NT2/D1 (cell line): ENCODE results near the gene RFX8.
A peak's percentile ranks its signal among the peaks of the same experiment; 100 is the strongest.

Source experiments
- DNase-seq: peaks from one replicate; pipeline ENCODE4 v3.0.0-alpha.2; 2011; ENCODE audit warnings: low read depth, low spot score
- H3K27me3 ChIP-seq: 2 replicates; pipeline ENCODE4 v1.6.0; 2011; ENCODE audit warnings: mild to moderate bottlenecking; ENCODE audit not compliant: insufficient read length, insufficient read depth
- H3K36me3 ChIP-seq: 2 replicates; pipeline ENCODE4 v1.6.1; 2011; ENCODE audit warnings: mild to moderate bottlenecking, low read length, mixed read lengths; ENCODE audit not compliant: insufficient read depth, insufficient read length
- H3K4me1 ChIP-seq: 2 replicates; pipeline ENCODE4 v1.5.1; 2011; ENCODE audit not compliant: insufficient read depth, insufficient read length
- H3K4me3 ChIP-seq: 2 replicates; pipeline ENCODE4 v1.5.1; 2011; ENCODE audit warnings: low read depth; ENCODE audit not compliant: insufficient read length
- H3K9ac ChIP-seq: 2 replicates; pipeline ENCODE4 v1.6.0; 2011; ENCODE audit warnings: low read depth; ENCODE audit not compliant: insufficient read length
- H3K9me3 ChIP-seq: 2 replicates; pipeline ENCODE4 v1.5.1; 2011; ENCODE audit warnings: mild to moderate bottlenecking, low read length; ENCODE audit not compliant: insufficient read depth
- SUZ12 ChIP-seq: IDR thresholded peaks from 2 replicates; pipeline ENCODE4 v1.6.1; 2011; ENCODE audit not compliant: insufficient read length, insufficient read depth; ENCODE audit errors: extremely low read depth
- YY1 ChIP-seq: IDR thresholded peaks from 2 replicates; pipeline ENCODE4 v1.6.1; 2011; ENCODE audit not compliant: insufficient read length, insufficient read depth
- ZNF274 ChIP-seq: IDR thresholded peaks from 2 replicates; pipeline ENCODE4 v1.6.1; 2011; ENCODE audit warnings: mild to moderate bottlenecking, low read depth, low read length

The RFX8 gene

DNA sequence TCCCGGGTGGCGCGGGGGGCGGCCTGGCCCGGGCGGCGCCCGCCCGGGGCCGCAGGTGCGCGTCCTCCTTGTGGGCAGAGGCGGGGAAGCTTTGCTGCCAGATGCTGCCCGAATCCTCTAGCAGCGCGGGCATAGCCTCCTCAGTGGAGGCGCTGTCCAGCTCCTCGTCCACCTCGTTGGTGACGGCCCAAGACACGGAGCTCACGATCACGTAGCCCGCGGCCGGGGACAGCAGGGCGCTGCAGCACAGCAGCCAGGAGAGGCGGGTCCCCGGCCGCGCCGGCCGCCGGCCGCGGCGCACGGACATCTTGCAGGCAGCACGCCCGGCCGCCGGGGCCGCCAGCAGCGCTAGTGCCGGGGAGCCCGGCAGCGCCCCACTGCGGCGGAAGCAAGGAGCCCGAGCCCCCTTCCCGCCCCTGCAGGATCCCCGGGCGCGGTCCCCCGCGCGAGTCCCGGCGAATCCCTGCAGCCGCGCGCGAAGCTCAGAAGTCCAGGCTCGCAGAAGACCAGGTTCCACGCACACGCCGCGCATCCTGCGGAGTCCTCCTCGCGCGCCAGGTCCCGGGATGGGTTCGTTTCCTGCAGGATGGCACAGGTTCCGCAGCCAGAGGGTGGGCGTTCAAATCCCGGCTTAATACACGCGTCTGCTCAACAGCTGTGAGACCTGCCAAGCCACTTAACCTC lies 87.6 kb downstream of the RFX8 start, which contains the start of gene CREG2:
Gene CREG2, minus strand, starts transcription at position 353 of the 684 bp plus-strand sequence. Its CDS starts 46 bp downstream, at position 307.
- H3K27me3 ChIP-seq, result peaks cover 56% of the 10 kb centered on the region
- TF ChIP-seq SUZ12 (peak; percentile 90), ZNF274 (no peak)
- peaks cover 2% of the 10 kb centered on the region for H3K4me1 ChIP-seq
- peak within 1 kb of the TSS; percentile 82 for H3K9ac ChIP-seq
- H3K4me3 ChIP-seq, result peak within 1 kb of the TSS; percentile 59
- no peaks in the 10 kb centered on the region for H3K9me3 ChIP-seq
- no peaks in the 10 kb centered on the region for H3K36me3 ChIP-seq
- peak; percentile 55 for DNase-seq

DNA sequence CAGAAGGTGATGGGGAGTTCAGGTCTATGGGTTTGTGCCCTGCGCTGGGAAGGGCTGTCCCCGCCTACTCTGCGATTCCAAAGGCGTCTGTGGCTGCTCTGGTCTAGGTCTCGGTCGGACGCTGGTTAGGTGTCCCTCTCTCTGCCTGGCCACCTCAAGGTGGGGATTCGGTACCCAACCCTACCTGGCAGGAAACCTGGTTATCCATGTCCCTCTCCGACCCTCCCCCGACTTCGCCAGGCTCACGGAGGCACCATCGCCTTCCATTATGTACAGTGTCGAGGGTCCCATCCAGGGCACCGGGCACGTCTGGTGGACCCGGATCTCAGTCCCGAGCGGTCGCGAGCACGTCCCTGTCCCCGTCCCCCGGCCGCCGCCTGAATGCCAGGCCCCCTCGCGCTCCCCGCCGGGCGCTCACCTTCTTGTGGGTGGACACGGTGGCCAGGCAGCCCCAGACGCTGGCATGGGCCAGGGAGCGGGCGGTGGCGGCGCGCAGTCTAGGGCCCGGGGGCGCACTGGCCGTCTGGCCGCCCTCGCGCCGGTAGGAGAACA lies 88.2 kb downstream of the RFX8 start:
- Histone ChIP-seq H3K9ac (peak overlapping the region; percentile 82), H3K4me3 (peak overlapping the region; percentile 59), H3K9me3 (no peaks in the 10 kb centered on the region), H3K27me3 (peaks cover 56% of the 10 kb centered on the region), H3K4me1 (peaks cover 2% of the 10 kb centered on the region), H3K36me3 (no peaks in the 10 kb centered on the region)
- TF ChIP-seq ZNF274, result no peak
- no peak for TF ChIP-seq YY1
- TF ChIP-seq SUZ12, result no peak
- no peak for DNase-seq

DNA sequence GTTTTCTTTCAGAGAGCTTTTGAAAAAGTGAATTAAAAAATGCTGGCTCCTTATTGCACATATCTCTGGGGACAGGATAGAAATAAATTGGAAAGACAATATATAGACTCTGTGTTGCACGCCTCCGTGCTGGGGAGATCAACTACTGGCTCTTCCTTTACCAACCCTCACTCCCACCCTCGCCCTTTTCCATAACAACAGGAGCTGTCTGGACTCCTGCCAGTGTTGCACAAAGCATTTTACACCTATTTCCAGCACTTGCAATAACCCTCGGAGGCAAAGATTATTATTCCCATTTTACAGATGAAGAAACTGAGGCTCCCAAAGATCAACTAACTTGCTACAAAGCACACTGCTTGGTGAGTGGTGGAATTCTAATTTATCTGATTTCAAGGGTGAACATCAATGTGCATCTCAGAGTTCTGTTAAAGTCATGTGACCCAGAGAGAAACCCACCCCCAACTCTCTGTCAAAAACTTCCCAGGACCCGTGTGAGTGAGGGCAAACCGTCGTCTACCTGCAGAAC lies 91.8 kb downstream of the RFX8 start:
- DNase-seq, result no peak
- H3K4me3 ChIP-seq, result no peak overlapping the region
- H3K36me3 ChIP-seq, result no peaks in the 10 kb centered on the region
- TF ChIP-seq SUZ12 (no peak), ZNF274 (no peak), YY1 (no peak)
- peaks cover 2% of the 10 kb centered on the region for H3K4me1 ChIP-seq
- no peak overlapping the region for H3K9ac ChIP-seq
- peaks cover 38% of the 10 kb centered on the region for H3K27me3 ChIP-seq
- H3K9me3 ChIP-seq, result no peaks in the 10 kb centered on the region

DNA sequence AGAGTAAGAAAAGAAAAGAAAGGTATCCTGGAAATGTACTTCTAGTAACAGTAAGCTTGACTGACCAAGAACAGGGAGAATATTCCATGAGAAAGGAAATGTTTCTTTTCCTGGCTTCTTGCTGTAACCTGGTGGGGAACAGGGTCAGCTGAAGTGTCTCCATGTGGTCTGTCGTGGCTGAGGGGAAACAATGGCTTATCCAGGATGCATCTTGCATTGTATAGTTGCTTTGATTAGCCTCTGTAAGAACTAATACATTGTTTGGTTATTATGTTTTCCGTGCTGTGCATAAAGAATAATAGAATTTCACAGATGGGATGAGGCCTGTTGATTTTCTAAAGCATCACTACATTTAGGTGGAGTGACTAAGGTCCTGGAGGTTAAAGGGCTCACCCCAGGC lies 92.5 kb downstream of the RFX8 start:
- peaks cover 32% of the 10 kb centered on the region for H3K27me3 ChIP-seq
- H3K36me3 ChIP-seq, result no peaks in the 10 kb centered on the region
- no peak for DNase-seq
- H3K9ac ChIP-seq, result no peak overlapping the region
- H3K4me1 ChIP-seq, result no peaks in the 10 kb centered on the region
- H3K9me3 ChIP-seq, result no peaks in the 10 kb centered on the region
- TF ChIP-seq YY1 (no peak), SUZ12 (no peak)
- no peak overlapping the region for H3K4me3 ChIP-seq

DNA sequence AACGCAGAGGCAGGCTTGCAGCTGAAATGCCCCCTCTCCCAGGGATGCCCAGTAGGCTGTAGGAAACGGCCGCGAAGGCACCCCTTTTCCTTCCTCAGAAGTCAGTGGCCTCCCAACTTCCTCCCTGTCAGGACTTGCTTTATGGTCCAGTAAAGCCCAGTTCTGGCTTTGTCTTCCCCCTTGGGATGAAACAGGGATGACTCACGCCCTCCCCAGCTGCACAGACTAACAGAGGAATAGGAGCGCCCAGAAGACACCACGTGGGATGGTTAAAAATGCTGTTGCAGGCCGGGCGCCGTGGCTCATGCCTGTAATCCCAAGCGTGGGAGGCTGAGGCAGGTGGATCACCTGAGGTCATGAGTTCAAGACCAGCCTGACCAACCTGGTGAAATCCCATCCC lies 94.5 kb downstream of the RFX8 start:
- Histone ChIP-seq H3K4me1 (no peaks in the 10 kb centered on the region), H3K36me3 (no peaks in the 10 kb centered on the region), H3K9me3 (no peaks in the 10 kb centered on the region), H3K4me3 (no peak overlapping the region), H3K9ac (no peak overlapping the region), H3K27me3 (peaks cover 11% of the 10 kb centered on the region)
- no peak for TF ChIP-seq SUZ12
- no peak for TF ChIP-seq ZNF274
- TF ChIP-seq YY1, result no peak
- DNase-seq, result no peak

DNA sequence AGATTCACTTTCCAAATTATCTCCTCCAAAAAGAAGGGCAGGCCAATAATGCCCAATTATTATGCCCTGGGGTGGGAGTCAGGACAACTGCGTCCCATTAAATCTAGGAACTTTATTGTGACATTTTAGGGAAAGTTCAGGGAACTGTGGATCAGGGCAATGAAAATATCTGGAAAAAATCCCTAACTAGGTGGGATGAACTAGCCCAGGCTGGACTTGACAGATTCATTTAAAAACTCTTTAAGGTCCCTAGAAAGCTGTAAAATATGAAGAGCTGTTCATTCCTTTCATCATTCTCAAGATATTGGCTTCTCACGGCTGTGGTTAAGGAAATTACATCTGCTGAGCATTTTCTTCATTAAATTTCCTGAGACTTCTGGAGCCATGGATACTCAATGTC lies 95.8 kb downstream of the RFX8 start:
- H3K4me1 ChIP-seq, result no peaks in the 10 kb centered on the region
- no peaks in the 10 kb centered on the region for H3K36me3 ChIP-seq
- no peaks in the 10 kb centered on the region for H3K9me3 ChIP-seq
- TF ChIP-seq YY1, result no peak
- TF ChIP-seq SUZ12, result no peak
- no peak for TF ChIP-seq ZNF274
- H3K27me3 ChIP-seq, result no peaks in the 10 kb centered on the region
- DNase-seq, result no peak
- no peak overlapping the region for H3K4me3 ChIP-seq
- no peak overlapping the region for H3K9ac ChIP-seq

DNA sequence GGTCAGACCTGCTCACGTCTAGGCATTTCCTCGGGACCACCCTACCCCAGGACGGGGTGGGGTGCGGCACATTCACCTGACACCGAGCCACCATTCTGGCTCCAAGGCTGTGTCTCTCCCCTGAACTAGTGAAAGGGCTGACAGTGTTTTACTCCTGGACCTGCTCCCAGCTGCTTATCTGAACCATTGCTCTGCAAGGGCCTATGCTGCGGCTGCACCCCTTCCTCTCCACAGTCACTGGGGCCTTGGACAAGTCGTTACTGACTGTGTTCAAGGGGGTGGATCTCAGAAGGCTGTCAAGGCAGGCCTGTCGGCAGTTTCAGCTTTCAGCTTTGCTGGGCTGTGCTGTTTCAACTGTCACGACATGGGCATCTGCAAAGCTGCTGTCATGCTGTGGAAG lies 99.3 kb downstream of the RFX8 start:
- Histone ChIP-seq H3K36me3 (no peaks in the 10 kb centered on the region), H3K9me3 (0 out of 2 replicates have a peak, but pooled peaks cover 6% of the 10 kb centered on the region), H3K9ac (no peak overlapping the region), H3K27me3 (no peaks in the 10 kb centered on the region), H3K4me3 (no peak overlapping the region), H3K4me1 (peaks cover 9% of the 10 kb centered on the region)
- no peak for DNase-seq
- TF ChIP-seq SUZ12, result no peak
- no peak for TF ChIP-seq ZNF274
- TF ChIP-seq YY1, result no peak
